Spinal cord (tissue), 10 donors: ENCODE measurements around the gene PCDH9. TPM values are rescaled to one million over a fixed set of nuclear protein-coding genes. Genes with fewer than 3 reads are reported as not detected.
A peak's percentile ranks its signal among the peaks of the same experiment; 100 is the strongest.

Source experiments
- DNase-seq, 6 donors: peaks; one replicate each; pipeline versions ENCODE4 v3.0.0 to v3.0.0-alpha.2; 2013 to 2015; ENCODE audit warnings: low spot score in 6 of 6, low read depth in 4 of 6
- H3K27ac ChIP-seq: one replicate; pipeline ENCODE4 v1.5.1; 2013; ENCODE audit warnings: low read depth, low read length, control low read depth
- H3K27me3 ChIP-seq: one replicate; pipeline ENCODE4 v1.6.1; 2013; ENCODE audit warnings: low read length; ENCODE audit not compliant: control insufficient read depth, insufficient read depth
- H3K36me3 ChIP-seq: one replicate; pipeline ENCODE4 v1.6.1; 2013; ENCODE audit warnings: low read length; ENCODE audit not compliant: control insufficient read depth, insufficient read depth
- H3K4me1 ChIP-seq: one replicate; pipeline ENCODE4 v1.6.1; 2013; ENCODE audit warnings: low read length; ENCODE audit not compliant: control insufficient read depth, insufficient read depth
- H3K4me3 ChIP-seq: one replicate; pipeline ENCODE4 v1.5.1; 2013; ENCODE audit warnings: low read depth, low read length, control low read depth
- H3K9me3 ChIP-seq: one replicate; pipeline ENCODE4 v1.6.1; 2013; ENCODE audit warnings: low read length; ENCODE audit not compliant: control insufficient read depth, insufficient read depth
- WGBS: methylation state at CpG from one replicate; pipeline ENCODE4 v1.1.5; 2013; ENCODE audit warnings: missing lambda C conversion rate; ENCODE audit not compliant: insufficient coverage; 5-methylcytosine and 5-hydroxymethylcytosine counted together
- polyA plus RNA-seq, 2 donors: library from polyadenylated mRNA; unstranded; fragments of 120-200 nt; gene quantifications; one replicate each; pipeline ENCODE4 v1.2.1, GENCODE V29; 2013; ENCODE audit not compliant: insufficient read length in 2 of 2
- total RNA-seq, 2 donors: library from RNA; depleted of rRNA in 1 of 2; stranded (reverse); fragments of 120-200 nt in 1 of 2; fragments of >200 nt in 1 of 2; gene quantifications; one replicate each; pipeline versions ENCODE4 v1.2.3 to v1.2.4, GENCODE V29; 2013 to 2014
- donor health status: healthy.

Gene PCDH9
- total and polyA plus RNA-seq, 4 donors, result 37.6 to 180 (median 60.7) TPM

- no peaks in the 10 kb centered on the region for H3K36me3 ChIP-seq
- 81% methylated on average over 3 of the region's 5 CpGs for WGBS
- DNase-seq, result no peak
- H3K9me3 ChIP-seq, result no peaks in the 10 kb centered on the region
- H3K4me1 ChIP-seq, result no peaks in the 10 kb centered on the region
- H3K4me3 ChIP-seq, result no peak overlapping the region
- no peaks in the 10 kb centered on the region for H3K27me3 ChIP-seq
- no peak overlapping the region for H3K27ac ChIP-seq
These were observed 697.3 kb downstream of the PCDH9 start for GRCh38 chr13:66532845-66533244.

DNA sequence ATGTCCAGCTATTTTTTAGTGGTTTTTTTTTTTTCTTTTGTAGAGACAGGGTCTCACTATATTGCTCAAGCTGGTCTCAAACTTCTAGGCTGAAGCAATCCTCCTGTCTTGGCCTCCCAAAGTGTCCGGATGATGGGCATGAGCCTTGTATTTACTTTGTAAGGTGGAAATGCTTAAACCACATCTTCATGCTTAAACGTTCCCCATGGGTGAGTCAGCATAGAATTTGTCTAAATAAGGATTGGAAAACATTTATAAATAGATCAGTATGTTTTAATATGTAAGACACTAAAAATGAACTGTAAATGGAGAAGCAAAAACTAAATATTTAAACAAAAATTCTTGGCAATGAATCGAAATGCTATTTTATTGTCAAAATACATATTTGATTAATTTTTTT, 698.0 kb downstream of the PCDH9 start:
- no peaks in the 10 kb centered on the region for H3K36me3 ChIP-seq
- H3K4me1 ChIP-seq, result no peaks in the 10 kb centered on the region
- no peaks in the 10 kb centered on the region for H3K27me3 ChIP-seq
- no peak for DNase-seq
- H3K27ac ChIP-seq, result no peak overlapping the region
- WGBS, result no CpG with 5 or more reads among the region's 3 CpGs
- no peaks in the 10 kb centered on the region for H3K9me3 ChIP-seq
- H3K4me3 ChIP-seq, result no peak overlapping the region

- no CpG with 5 or more reads among the region's 1 CpG for WGBS
- no peak for DNase-seq
- H3K36me3 ChIP-seq, result no peaks in the 10 kb centered on the region
- H3K9me3 ChIP-seq, result no peaks in the 10 kb centered on the region
- no peaks in the 10 kb centered on the region for H3K27me3 ChIP-seq
- no peak overlapping the region for H3K27ac ChIP-seq
- H3K4me1 ChIP-seq, result no peaks in the 10 kb centered on the region
- no peak overlapping the region for H3K4me3 ChIP-seq
These were observed 699.5 kb downstream of the PCDH9 start for GRCh38 chr13:66530686-66531085.

DNA sequence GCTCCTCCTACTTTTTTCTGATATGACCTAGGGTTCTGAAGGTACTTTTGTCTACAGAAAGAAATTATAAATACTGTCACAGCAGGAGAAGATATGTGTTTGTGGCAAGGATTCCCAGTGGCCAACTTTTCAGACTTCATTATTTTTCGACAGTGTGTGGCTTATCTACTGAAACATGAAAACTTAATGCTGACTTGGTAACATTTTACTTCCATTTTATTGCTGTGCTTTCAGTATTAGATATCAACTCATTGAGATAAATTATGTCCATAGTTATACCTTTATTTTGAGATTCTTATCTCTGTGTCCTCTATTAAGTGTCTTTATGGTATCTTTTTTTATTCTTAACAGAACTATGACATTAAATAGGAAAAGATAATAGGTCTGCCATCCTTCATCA, 700.0 kb downstream of the PCDH9 start:
- no peak overlapping the region for H3K27ac ChIP-seq
- no CpG with 5 or more reads among the region's 1 CpG for WGBS

GRCh38 chr13:66528944-66529576, 701.1 kb downstream of the PCDH9 start:
- H3K36me3 ChIP-seq, result no peaks in the 10 kb centered on the region
- no peaks in the 10 kb centered on the region for H3K27me3 ChIP-seq
- no peak overlapping the region for H3K27ac ChIP-seq
- no CpG with 5 or more reads among the region's 2 CpGs for WGBS
- no peak overlapping the region for H3K4me3 ChIP-seq
- H3K4me1 ChIP-seq, result no peaks in the 10 kb centered on the region
- H3K9me3 ChIP-seq, result no peaks in the 10 kb centered on the region
- DNase-seq, result peak in 1 of 6 donors; percentile 41

More for the DNA sequence above, 700.0 kb downstream of the PCDH9 start:
- DNase-seq, result no peak
- Histone ChIP-seq H3K4me3 (no peak overlapping the region), H3K4me1 (no peaks in the 10 kb centered on the region), H3K9me3 (no peaks in the 10 kb centered on the region), H3K36me3 (no peaks in the 10 kb centered on the region), H3K27me3 (no peaks in the 10 kb centered on the region)

DNA sequence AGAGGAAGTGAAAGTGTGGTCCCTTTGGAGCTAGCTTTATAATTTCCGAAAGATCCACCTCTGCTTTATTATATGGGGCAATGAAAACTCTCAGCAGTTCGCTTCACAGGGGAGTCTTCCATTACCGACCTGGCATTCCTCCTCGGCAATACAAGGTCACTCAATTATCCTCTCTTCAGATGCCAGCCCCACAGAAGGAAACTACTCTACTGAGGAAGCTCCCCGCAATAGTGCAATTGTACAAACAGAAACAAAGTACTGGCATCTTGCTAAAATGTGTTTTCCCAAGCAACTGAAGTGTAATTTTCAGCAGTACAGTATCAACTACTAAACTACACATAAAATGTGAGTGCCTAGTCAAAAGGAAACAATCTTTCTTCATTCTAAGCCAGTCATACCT, 702.0 kb downstream of the PCDH9 start:
- no peak overlapping the region for H3K4me3 ChIP-seq
- DNase-seq, result peak in 2 of 6 donors; percentile 20 to 72

DNA sequence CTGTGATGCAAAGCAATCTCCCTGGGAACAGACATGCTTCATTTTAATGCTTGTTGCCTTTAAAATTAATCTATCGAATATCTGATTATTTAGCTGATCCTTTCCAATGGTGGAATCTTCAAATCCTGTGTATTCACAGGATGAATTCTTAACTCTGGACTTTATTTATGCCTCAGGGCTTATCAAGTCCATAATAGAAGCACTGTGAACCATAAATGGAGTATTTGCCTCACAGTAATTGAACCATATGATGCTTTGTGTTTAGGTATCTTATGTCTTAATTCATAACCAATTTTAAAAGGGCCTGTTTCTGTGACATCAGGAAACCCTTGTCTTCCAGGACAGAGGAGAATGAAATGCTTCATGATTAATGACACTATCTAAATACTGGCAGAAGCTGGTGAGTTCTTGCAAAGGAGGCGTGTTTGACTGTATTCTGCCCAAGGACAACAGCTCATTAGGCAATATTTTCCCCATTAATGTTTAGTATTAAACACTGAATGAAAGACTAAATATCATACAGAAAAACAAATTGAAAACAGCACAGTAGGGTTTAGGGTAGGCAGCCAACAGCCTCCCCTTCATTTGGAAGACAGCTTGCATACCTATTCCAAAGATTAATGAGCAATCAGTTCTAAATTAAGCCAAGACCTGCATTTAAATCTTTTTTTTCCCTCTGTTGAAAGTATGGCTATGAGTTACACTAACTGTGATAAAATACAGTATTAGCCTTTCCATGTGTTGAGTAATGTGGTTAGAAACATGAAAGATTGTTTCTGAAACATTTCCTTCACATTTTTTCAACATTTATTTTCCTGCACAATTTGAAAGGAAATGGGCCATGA, 709.4 kb downstream of the PCDH9 start:
- H3K4me3 ChIP-seq, result no peak overlapping the region
- DNase-seq, result no peak
- H3K9me3 ChIP-seq, result no peaks in the 10 kb centered on the region
- H3K36me3 ChIP-seq, result no peaks in the 10 kb centered on the region
- WGBS, result 100% methylated on average over 1 of the region's 2 CpGs
- no peak overlapping the region for H3K27ac ChIP-seq
- H3K27me3 ChIP-seq, result no peaks in the 10 kb centered on the region
- H3K4me1 ChIP-seq, result no peaks in the 10 kb centered on the region

More for the DNA sequence above, 702.0 kb downstream of the PCDH9 start:
- no peaks in the 10 kb centered on the region for H3K9me3 ChIP-seq
- no peaks in the 10 kb centered on the region for H3K27me3 ChIP-seq
- H3K27ac ChIP-seq, result no peak overlapping the region
- H3K36me3 ChIP-seq, result no peaks in the 10 kb centered on the region
- 36% methylated on average over 3 of the region's 5 CpGs for WGBS
- H3K4me1 ChIP-seq, result no peaks in the 10 kb centered on the region

- Histone ChIP-seq H3K4me3 (no peak overlapping the region), H3K27me3 (no peaks in the 10 kb centered on the region), H3K9me3 (no peaks in the 10 kb centered on the region), H3K27ac (no peak overlapping the region), H3K4me1 (no peaks in the 10 kb centered on the region), H3K36me3 (no peaks in the 10 kb centered on the region)
- WGBS, result no CpG with 5 or more reads among the region's 4 CpGs
- peak in 1 of 6 donors; percentile 38 for DNase-seq
These were observed 710.9 kb downstream of the PCDH9 start for GRCh38 chr13:66519259-66519658.

DNA sequence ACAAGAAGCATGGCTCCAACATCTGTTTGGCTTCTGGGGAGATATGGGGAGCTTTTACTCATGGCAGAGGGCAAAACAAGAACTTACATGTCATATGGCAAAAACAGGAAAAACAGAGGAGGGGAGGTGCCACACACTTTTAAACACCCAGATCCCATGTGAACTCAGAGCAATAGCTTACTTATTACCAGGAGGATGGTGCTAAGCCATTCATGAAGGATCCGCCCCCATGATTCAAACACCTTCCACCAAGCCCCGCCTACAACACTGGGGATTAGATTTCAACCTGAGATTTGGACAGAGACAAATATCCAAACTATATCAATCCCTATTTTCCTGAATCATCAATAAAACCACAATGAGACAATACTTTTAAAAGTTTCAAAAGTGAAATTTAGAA, 712.1 kb downstream of the PCDH9 start:
- Histone ChIP-seq H3K27ac (no peak overlapping the region), H3K9me3 (no peaks in the 10 kb centered on the region), H3K36me3 (no peaks in the 10 kb centered on the region), H3K4me1 (no peaks in the 10 kb centered on the region), H3K4me3 (no peak overlapping the region), H3K27me3 (no peaks in the 10 kb centered on the region)
- 100% methylated on average over 2 of the region's 2 CpGs for WGBS
- no peak for DNase-seq

GRCh38 chr13:66513728-66514127, 716.4 kb downstream of the PCDH9 start:
- Histone ChIP-seq H3K36me3 (no peaks in the 10 kb centered on the region), H3K27me3 (no peaks in the 10 kb centered on the region), H3K4me1 (no peaks in the 10 kb centered on the region), H3K4me3 (no peak overlapping the region), H3K9me3 (no peaks in the 10 kb centered on the region), H3K27ac (no peak overlapping the region)
- DNase-seq, result no peak
- no CpG with 5 or more reads among the region's 2 CpGs for WGBS
